Activated T-cell treated with anti-CD3 and anti-CD28 coated beads, Interleukin-2, amount 50 U/mL, for 24 hours (primary cell): Measurements from ENCODE around the gene ATM.
A peak's percentile ranks its signal among the peaks of the same experiment; 100 is the strongest.
"Not testable (repeated sequence)": the region's sequence is repeated elsewhere in the genome, so short reads cannot be mapped to it uniquely, and the experiment has no call there.

ENCODE experiments used
- DNase-seq: peaks from one replicate; pipeline ENCODE4 v3.0.0-alpha.2; 2020
- H3K27ac Mint-ChIP-seq: 2 replicates; pipeline ENCODE4 v1.8.0; 2020; ENCODE audit warnings: mild to moderate bottlenecking, mixed read lengths
- H3K27me3 Mint-ChIP-seq: 2 replicates; pipeline ENCODE4 v1.8.0; 2020; ENCODE audit warnings: mixed read lengths
- H3K36me3 Mint-ChIP-seq: 2 replicates; pipeline ENCODE4 v1.8.0; 2020; ENCODE audit warnings: low read depth, mixed read lengths
- H3K4me1 Mint-ChIP-seq: 2 replicates; pipeline ENCODE4 v1.8.0; 2020; ENCODE audit warnings: low read depth, mixed read lengths
- H3K4me3 Mint-ChIP-seq: 2 replicates; pipeline ENCODE4 v1.8.0; 2020; ENCODE audit warnings: mild to moderate bottlenecking, moderate library complexity, mixed read lengths
- H3K9me3 Mint-ChIP-seq: 2 replicates; pipeline ENCODE4 v1.8.0; 2020; ENCODE audit warnings: mixed read lengths

ATM gene

GRCh38 chr11:108228251-108228650 lies 5.4 kb downstream of the ATM start:
- H3K27me3 Mint-ChIP-seq, result no peaks in the 10 kb centered on the region
- H3K4me3 Mint-ChIP-seq, result peak overlapping the region; percentile 67
- H3K4me1 Mint-ChIP-seq, result peaks cover 75% of the 10 kb centered on the region
- H3K27ac Mint-ChIP-seq, result peak overlapping the region; percentile 93
- no peaks in the 10 kb centered on the region for H3K9me3 Mint-ChIP-seq
- peaks cover 61% of the 10 kb centered on the region for H3K36me3 Mint-ChIP-seq
- DNase-seq, result no peak

- Mint-ChIP-seq H3K4me3 (no peak overlapping the region), H3K27ac (peak overlapping the region; percentile 63), H3K36me3 (peaks cover 81% of the 10 kb centered on the region), H3K9me3 (no peaks in the 10 kb centered on the region), H3K27me3 (no peaks in the 10 kb centered on the region), H3K4me1 (peaks cover 79% of the 10 kb centered on the region)
- no peak for DNase-seq
Observed at GRCh38 chr11:108233277-108233945, 10.5 kb downstream of the ATM start.

GRCh38 chr11:108235192-108235591 lies 12.3 kb downstream of the ATM start:
- Mint-ChIP-seq H3K36me3 (peaks cover 78% of the 10 kb centered on the region), H3K4me3 (no peak overlapping the region), H3K9me3 (no peaks in the 10 kb centered on the region), H3K4me1 (peaks cover 77% of the 10 kb centered on the region), H3K27ac (peak overlapping the region; percentile 90), H3K27me3 (no peaks in the 10 kb centered on the region)
- no peak for DNase-seq

GRCh38 chr11:108235633-108236032 lies 12.8 kb downstream of the ATM start:
- Mint-ChIP-seq H3K27me3 (no peaks in the 10 kb centered on the region), H3K4me1 (peaks cover 77% of the 10 kb centered on the region), H3K4me3 (peak overlapping the region; percentile 59), H3K27ac (peak overlapping the region; percentile 90), H3K9me3 (no peaks in the 10 kb centered on the region), H3K36me3 (peaks cover 78% of the 10 kb centered on the region)
- no peak for DNase-seq

DNA sequence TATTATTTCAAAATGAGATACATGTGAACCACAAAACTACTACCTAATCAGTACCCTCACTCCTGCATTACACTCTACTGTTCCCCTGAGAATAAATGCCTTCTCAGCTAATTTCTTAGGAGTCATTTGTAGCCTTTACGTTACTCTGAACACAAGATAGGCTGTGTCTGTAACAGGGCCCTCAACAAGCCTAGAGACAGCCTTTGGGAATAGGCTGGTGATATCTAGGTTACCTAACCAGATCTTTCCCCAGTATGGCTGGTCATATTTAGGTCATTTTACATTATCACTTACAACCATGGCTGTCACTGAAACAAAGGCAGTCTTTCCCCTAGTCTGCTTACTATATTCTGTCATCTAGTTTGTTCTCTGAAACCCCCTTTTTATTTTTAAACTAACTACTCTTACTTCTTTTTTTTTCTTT lies 14.2 kb downstream of the ATM start:
- no peak for DNase-seq
- Mint-ChIP-seq H3K36me3 (peaks cover 66% of the 10 kb centered on the region), H3K4me3 (peak overlapping the region; percentile 59), H3K27ac (peak overlapping the region; percentile 90), H3K9me3 (no peaks in the 10 kb centered on the region), H3K4me1 (peaks cover 74% of the 10 kb centered on the region), H3K27me3 (no peaks in the 10 kb centered on the region)

DNA sequence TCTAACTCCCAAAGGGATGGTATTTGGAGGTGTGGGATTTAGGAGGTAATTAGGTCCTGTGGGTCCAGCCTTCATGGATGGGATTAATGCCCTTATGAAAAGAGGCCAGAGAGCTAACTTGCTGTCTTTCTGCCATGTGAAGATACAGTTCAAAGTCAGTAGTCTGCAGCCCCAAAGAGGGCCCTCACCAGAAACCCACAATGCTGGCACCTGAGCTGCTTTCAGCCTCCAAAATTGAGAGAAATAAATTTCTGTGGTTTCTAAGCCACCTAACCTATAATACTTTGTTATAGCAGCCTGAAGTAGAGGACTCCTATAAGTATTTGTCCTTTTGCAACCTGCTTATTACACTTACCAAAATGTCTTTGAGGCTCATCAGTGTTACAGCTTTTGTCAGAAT lies 16.2 kb downstream of the ATM start:
- Mint-ChIP-seq H3K36me3 (peaks cover 52% of the 10 kb centered on the region), H3K4me3 (no peak overlapping the region), H3K27ac (peak overlapping the region; percentile 84), H3K9me3 (no peaks in the 10 kb centered on the region), H3K4me1 (peaks cover 73% of the 10 kb centered on the region), H3K27me3 (no peaks in the 10 kb centered on the region)
- DNase-seq, result no peak

GRCh38 chr11:108241330-108242037 lies 18.6 kb downstream of the ATM start:
- no peak for DNase-seq
- H3K27ac Mint-ChIP-seq, result peak overlapping the region; percentile 96
- H3K27me3 Mint-ChIP-seq, result no peaks in the 10 kb centered on the region

GRCh38 chr11:108242422-108242821 lies 19.6 kb downstream of the ATM start:
- Mint-ChIP-seq H3K9me3 (no peaks in the 10 kb centered on the region), H3K4me3 (peak overlapping the region; percentile 62), H3K27me3 (no peaks in the 10 kb centered on the region), H3K36me3 (peaks cover 52% of the 10 kb centered on the region), H3K27ac (peak overlapping the region; percentile 96), H3K4me1 (peaks cover 77% of the 10 kb centered on the region)
- DNase-seq, result no peak

More at GRCh38 chr11:108241330-108242037, 18.6 kb downstream of the ATM start:
- peaks cover 78% of the 10 kb centered on the region for H3K4me1 Mint-ChIP-seq
- H3K4me3 Mint-ChIP-seq, result peak overlapping the region; percentile 62
- no peaks in the 10 kb centered on the region for H3K9me3 Mint-ChIP-seq
- H3K36me3 Mint-ChIP-seq, result peaks cover 52% of the 10 kb centered on the region

- H3K9me3 Mint-ChIP-seq, result no peaks in the 10 kb centered on the region
- peaks cover 67% of the 10 kb centered on the region for H3K4me1 Mint-ChIP-seq
- no peaks in the 10 kb centered on the region for H3K27me3 Mint-ChIP-seq
- no peak overlapping the region for H3K4me3 Mint-ChIP-seq
- DNase-seq, result no peak
- peak overlapping the region; percentile 22 for H3K27ac Mint-ChIP-seq
- H3K36me3 Mint-ChIP-seq, result peaks cover 59% of the 10 kb centered on the region
Observed at GRCh38 chr11:108246308-108246707, 23.4 kb downstream of the ATM start.

- DNase-seq, result no peak
- peaks cover 68% of the 10 kb centered on the region for H3K4me1 Mint-ChIP-seq
- H3K4me3 Mint-ChIP-seq, result no peak overlapping the region
- peak overlapping the region; percentile 22 for H3K27ac Mint-ChIP-seq
- H3K36me3 Mint-ChIP-seq, result peaks cover 65% of the 10 kb centered on the region
- no peaks in the 10 kb centered on the region for H3K9me3 Mint-ChIP-seq
- no peaks in the 10 kb centered on the region for H3K27me3 Mint-ChIP-seq
Observed at GRCh38 chr11:108246885-108247284, 24.0 kb downstream of the ATM start.

GRCh38 chr11:108253176-108253575 lies 30.3 kb downstream of the ATM start:
- Mint-ChIP-seq H3K4me3 (no peak overlapping the region), H3K9me3 (no peaks in the 10 kb centered on the region), H3K27ac (no peak overlapping the region), H3K27me3 (no peaks in the 10 kb centered on the region), H3K4me1 (peaks cover 51% of the 10 kb centered on the region), H3K36me3 (peaks cover 79% of the 10 kb centered on the region)
- DNase-seq, result no peak

GRCh38 chr11:108269583-108269982 lies 46.7 kb downstream of the ATM start:
- H3K27me3 Mint-ChIP-seq, result no peaks in the 10 kb centered on the region
- H3K4me3 Mint-ChIP-seq, result no peak overlapping the region
- peaks cover 45% of the 10 kb centered on the region for H3K4me1 Mint-ChIP-seq
- peaks cover 10% of the 10 kb centered on the region for H3K9me3 Mint-ChIP-seq
- DNase-seq, result no peak
- peaks cover 65% of the 10 kb centered on the region for H3K36me3 Mint-ChIP-seq
- H3K27ac Mint-ChIP-seq, result peak overlapping the region; percentile 83

GRCh38 chr11:108276985-108277616 lies 54.2 kb downstream of the ATM start:
- H3K27me3 Mint-ChIP-seq, DNase-seq, H3K4me3 Mint-ChIP-seq: not testable (repeated sequence)
- peaks cover 85% of the 10 kb centered on the region for H3K36me3 Mint-ChIP-seq
- H3K4me1 Mint-ChIP-seq, result peaks cover 73% of the 10 kb centered on the region
- H3K9me3 Mint-ChIP-seq, result peaks cover 19% of the 10 kb centered on the region
- peak overlapping the region; percentile 42 for H3K27ac Mint-ChIP-seq

DNA sequence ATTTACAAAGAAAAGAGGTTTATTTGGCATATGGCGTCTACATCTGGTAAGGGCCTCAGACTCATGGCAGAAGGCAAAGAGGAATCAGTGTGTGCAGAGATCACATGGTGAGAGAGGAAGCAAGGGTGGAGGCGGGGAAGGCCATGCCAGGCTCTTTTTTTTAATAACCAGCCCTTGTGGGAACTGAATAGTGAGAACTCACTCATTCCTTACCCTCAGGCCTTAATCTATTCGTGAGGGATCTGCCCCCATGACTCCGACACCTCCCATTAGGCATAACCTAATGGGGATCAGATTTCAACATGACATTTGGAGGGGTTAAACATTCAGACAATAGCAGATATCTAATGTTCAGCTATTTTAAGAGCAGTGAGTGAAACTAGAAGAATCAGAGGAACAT lies 55.7 kb downstream of the ATM start:
- peak overlapping the region; percentile 74 for H3K27ac Mint-ChIP-seq
- peaks cover 70% of the 10 kb centered on the region for H3K4me1 Mint-ChIP-seq
- H3K36me3 Mint-ChIP-seq, result peaks cover 84% of the 10 kb centered on the region
- DNase-seq, result no peak
- no peak overlapping the region for H3K4me3 Mint-ChIP-seq
- H3K27me3 Mint-ChIP-seq, result no peaks in the 10 kb centered on the region
- peaks cover 19% of the 10 kb centered on the region for H3K9me3 Mint-ChIP-seq

DNA sequence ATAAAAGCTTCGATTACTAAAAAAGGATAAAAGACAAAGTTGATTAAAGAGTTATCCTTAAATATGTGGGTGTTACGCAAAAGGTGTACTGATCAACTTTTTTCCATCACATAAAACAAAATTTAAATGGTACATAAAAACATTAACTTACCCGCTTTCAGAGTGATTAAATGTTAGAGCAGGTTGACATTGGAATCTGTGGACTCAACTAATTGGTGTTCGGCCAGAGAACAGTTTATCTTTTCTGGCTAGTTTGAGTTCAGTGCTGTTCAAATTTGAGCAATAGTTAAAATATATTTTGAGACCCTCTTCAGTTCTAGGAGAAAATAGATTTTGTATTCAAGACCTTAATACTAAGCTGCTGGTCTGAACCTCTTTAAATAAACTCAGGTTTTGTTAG lies 56.1 kb downstream of the ATM start:
- H3K4me3 Mint-ChIP-seq, result no peak overlapping the region

More for the DNA sequence above, 56.1 kb downstream of the ATM start:
- Mint-ChIP-seq H3K9me3 (peaks cover 18% of the 10 kb centered on the region), H3K4me1 (peaks cover 69% of the 10 kb centered on the region), H3K36me3 (peaks cover 83% of the 10 kb centered on the region), H3K27me3 (no peaks in the 10 kb centered on the region), H3K27ac (peak overlapping the region; percentile 84)
- DNase-seq, result no peak
